Gastrocnemius medialis (tissue), 4 donors: ENCODE measurements around the gene SLC16A7.

Experiments
- POLR2A ChIP-seq, 2 donors: fragments of 450-650 bp; IDR thresholded peaks; one replicate each; pipeline ENCODE4 v1.6.1; 2017; ENCODE audit warnings: antibody characterized with exemption in 2 of 2, mild to moderate bottlenecking in 2 of 2, moderate library complexity in 2 of 2
- TF ChIP-seq, protein P1 (sequence below), 5 experiments: fragments of 450-650 bp in 3 of 5; fragments of 200-600 bp in 2 of 5; sonication (generic) in 2 of 5; IDR thresholded peaks in 4 of 5; conservative IDR thresholded peaks in 1 of 5; 1 replicate in 4 of 5; 2 replicates in 1 of 5; pipeline ENCODE4 v1.5.1; 2016 to 2019; ENCODE audit warnings: antibody characterized with exemption in 5 of 5, mild to moderate bottlenecking in 3 of 5, moderate library complexity in 3 of 5

DNA sequence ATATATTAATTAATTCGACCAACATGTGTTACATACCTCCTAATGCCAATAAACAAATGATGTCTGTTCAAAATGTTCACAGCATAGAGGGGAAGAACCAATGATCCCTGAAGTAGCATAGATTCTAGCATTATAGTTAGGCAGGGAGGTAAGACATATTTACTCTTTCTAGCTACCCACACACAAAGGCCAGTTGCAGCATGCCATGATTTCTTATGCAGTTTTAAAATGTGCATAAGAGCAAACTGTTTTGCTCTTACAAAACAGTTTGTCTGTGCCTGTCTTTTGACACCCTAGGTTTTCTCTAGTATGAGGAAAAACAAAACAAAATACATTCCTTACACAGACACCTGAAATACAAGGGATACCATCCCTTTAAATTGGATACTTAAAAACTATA is 61.9 kb downstream of the SLC16A7 start:
- TF ChIP-seq, protein P1, sequence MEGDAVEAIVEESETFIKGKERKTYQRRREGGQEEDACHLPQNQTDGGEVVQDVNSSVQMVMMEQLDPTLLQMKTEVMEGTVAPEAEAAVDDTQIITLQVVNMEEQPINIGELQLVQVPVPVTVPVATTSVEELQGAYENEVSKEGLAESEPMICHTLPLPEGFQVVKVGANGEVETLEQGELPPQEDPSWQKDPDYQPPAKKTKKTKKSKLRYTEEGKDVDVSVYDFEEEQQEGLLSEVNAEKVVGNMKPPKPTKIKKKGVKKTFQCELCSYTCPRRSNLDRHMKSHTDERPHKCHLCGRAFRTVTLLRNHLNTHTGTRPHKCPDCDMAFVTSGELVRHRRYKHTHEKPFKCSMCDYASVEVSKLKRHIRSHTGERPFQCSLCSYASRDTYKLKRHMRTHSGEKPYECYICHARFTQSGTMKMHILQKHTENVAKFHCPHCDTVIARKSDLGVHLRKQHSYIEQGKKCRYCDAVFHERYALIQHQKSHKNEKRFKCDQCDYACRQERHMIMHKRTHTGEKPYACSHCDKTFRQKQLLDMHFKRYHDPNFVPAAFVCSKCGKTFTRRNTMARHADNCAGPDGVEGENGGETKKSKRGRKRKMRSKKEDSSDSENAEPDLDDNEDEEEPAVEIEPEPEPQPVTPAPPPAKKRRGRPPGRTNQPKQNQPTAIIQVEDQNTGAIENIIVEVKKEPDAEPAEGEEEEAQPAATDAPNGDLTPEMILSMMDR (IDR thresholded peaks at IDR 0.05 in 4 of 5, conservative IDR thresholded peaks at IDR 0.05 in 1 of 5), result no peak
- TF ChIP-seq POLR2A (IDR thresholded peaks at IDR 0.05), result no peak
